ENCODE measurements around the gene DACH1. TPM values are rescaled to one million over a fixed set of nuclear protein-coding genes. Genes with fewer than 3 reads are reported as not detected.

Gene DACH1
- total RNA-seq, 1 donor from 2014 or later = 8.1 TPM

DNA sequence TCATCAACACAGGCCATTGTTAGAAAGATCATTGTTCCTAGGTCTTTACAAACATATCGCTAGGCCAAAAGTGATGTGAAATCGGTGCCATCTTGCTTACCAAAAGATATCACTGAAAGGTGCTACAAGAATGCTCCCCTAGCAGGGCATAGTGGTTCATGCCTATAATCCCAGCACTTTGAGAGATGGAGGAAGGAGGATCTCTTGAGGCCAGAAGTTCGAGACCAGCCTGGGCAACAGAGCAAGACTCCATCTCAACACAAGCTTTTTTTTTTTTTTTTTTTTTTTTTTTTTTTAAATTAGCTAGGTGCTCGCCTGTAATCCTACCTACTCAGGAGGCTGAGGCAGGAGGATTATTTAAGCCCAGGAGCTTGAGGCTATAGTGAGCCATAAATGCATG lies 92.1 kb downstream of the DACH1 start:
- no peak for ATAC-seq
- no peak overlapping the region for H3K27ac ChIP-seq
- TF ChIP-seq, protein P1, sequence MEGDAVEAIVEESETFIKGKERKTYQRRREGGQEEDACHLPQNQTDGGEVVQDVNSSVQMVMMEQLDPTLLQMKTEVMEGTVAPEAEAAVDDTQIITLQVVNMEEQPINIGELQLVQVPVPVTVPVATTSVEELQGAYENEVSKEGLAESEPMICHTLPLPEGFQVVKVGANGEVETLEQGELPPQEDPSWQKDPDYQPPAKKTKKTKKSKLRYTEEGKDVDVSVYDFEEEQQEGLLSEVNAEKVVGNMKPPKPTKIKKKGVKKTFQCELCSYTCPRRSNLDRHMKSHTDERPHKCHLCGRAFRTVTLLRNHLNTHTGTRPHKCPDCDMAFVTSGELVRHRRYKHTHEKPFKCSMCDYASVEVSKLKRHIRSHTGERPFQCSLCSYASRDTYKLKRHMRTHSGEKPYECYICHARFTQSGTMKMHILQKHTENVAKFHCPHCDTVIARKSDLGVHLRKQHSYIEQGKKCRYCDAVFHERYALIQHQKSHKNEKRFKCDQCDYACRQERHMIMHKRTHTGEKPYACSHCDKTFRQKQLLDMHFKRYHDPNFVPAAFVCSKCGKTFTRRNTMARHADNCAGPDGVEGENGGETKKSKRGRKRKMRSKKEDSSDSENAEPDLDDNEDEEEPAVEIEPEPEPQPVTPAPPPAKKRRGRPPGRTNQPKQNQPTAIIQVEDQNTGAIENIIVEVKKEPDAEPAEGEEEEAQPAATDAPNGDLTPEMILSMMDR (IDR thresholded peaks at IDR 0.05) = no peak
- intact Hi-C loops (cut with DNase I) = no loop called here
- H3K4me3 ChIP-seq = no peak overlapping the region
- no peaks in the 10 kb centered on the region for H3K4me1 ChIP-seq
- H3K36me3 ChIP-seq = no peaks in the 10 kb centered on the region
- no peak for DNase-seq
- no peaks in the 10 kb centered on the region for H3K9me3 ChIP-seq
- no peaks in the 10 kb centered on the region for H3K27me3 ChIP-seq (ENCODE audit: low read depth)

DNA sequence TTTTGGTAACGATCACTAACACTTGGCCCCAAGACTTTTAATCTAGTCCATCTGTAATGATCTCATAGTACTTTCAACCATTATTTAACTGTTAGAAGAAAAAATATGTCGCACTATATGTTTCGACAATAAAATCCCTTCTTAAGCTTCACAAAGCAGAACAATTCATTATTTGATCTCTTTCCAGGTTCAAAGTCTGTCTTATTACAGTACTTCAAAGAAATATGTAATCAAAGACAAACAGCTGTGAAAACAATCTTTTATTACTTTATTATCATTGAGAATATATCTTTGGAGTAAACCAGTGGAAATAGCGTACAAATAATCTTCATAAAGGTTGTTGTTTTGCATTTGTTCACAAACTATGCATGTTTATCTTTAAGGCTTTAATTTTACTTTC lies 93.5 kb downstream of the DACH1 start:
- H3K4me1 ChIP-seq = no peaks in the 10 kb centered on the region
- DNase-seq = no peak
- H3K36me3 ChIP-seq = no peaks in the 10 kb centered on the region
- intact Hi-C loops (cut with DNase I) = no loop called here
- TF ChIP-seq, protein P1 (IDR thresholded peaks at IDR 0.05) = no peak
- H3K27ac ChIP-seq = no peak overlapping the region
- H3K4me3 ChIP-seq = no peak overlapping the region
- no peaks in the 10 kb centered on the region for H3K9me3 ChIP-seq
- H3K27me3 ChIP-seq (ENCODE audit: low read depth) = no peaks in the 10 kb centered on the region
- no peak for ATAC-seq

DNA sequence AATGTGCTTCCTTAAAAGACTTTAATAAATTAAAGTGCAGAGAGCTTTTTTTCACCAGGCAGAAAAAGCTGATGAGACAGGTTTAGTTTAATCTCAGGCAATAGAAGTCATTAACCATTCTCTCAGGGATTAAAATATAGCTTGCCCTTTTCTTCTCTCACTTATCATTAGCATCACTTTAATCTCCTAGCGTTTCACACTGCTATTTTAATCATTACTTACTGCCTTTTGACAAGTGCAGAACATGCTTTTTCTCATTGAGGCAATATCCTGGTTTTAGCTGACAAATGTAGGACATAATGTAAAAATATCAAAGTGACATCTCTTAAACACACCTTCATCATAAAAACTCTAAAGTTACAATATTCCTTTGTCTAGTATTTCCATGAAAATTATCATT lies 94.6 kb downstream of the DACH1 start:
- no peaks in the 10 kb centered on the region for H3K4me1 ChIP-seq
- TF ChIP-seq, protein P1 (IDR thresholded peaks at IDR 0.05) = no peak
- H3K27ac ChIP-seq = no peak overlapping the region
- DNase-seq = no peak
- H3K36me3 ChIP-seq = no peaks in the 10 kb centered on the region
- ATAC-seq = no peak
- no peak overlapping the region for H3K4me3 ChIP-seq
- H3K27me3 ChIP-seq (ENCODE audit: low read depth) = no peaks in the 10 kb centered on the region
- intact Hi-C loops (cut with DNase I) = no loop called here
- H3K9me3 ChIP-seq = no peaks in the 10 kb centered on the region

DNA sequence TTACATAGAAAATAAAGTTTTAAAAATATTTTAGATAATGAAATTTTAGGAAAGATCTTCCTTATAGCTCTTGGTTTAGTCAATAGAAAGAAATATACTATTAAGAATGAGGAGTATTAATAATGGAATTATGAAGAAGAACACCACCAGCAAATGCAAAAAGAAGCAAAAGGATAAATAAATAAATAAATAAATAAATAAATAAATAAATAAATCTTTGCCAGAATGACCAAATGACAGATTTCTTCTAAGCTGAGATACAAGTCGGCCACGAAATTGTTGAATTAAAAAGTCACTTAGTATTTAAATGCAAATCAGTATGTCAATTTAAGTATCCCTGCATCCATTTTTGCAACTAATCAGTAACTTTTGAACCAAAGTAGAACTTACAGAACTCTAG lies 95.9 kb downstream of the DACH1 start:
- Histone ChIP-seq H3K27ac (no peak overlapping the region), H3K9me3 (no peaks in the 10 kb centered on the region), H3K4me1 (no peaks in the 10 kb centered on the region), H3K4me3 (no peak overlapping the region), H3K27me3 (ENCODE audit: low read depth) (no peaks in the 10 kb centered on the region), H3K36me3 (no peaks in the 10 kb centered on the region)
- TF ChIP-seq, protein P1 (IDR thresholded peaks at IDR 0.05) = no peak
- ATAC-seq (no peak), DNase-seq (no peak)
- intact Hi-C loops (cut with DNase I) = no loop called here

DNA sequence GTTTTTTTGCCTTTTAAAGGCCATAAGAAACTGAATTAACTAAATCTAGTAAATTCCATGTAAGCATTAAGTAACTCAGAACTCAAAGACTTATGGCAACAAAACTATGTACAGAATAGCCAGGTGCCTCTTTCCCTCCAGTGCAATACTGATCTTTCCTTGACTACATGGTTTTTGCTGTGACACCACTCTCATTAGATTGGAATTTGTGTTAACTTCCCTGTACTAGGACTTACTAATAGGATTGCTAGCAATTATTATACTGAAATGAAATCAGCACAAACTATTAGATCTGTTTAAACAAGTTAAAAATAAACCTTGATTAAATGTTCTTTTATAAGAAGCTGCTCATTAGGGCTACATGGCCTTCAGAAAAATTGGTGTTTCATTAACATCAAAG lies 96.3 kb downstream of the DACH1 start:
- no peaks in the 10 kb centered on the region for H3K4me1 ChIP-seq

More for the DNA sequence above, 96.3 kb downstream of the DACH1 start:
- ATAC-seq (no peak), DNase-seq (no peak)
- intact Hi-C loops (cut with DNase I) = no loop called here
- no peak overlapping the region for H3K27ac ChIP-seq
- no peaks in the 10 kb centered on the region for H3K36me3 ChIP-seq
- no peaks in the 10 kb centered on the region for H3K27me3 ChIP-seq (ENCODE audit: low read depth)
- H3K4me3 ChIP-seq = no peak overlapping the region
- H3K9me3 ChIP-seq = no peaks in the 10 kb centered on the region
- TF ChIP-seq, protein P1 (IDR thresholded peaks at IDR 0.05) = no peak
